H1 (cell line): ENCODE measurements around the gene GUCA1A. TPM values are rescaled to one million over a fixed set of nuclear protein-coding genes. Genes with fewer than 3 reads are reported as not detected.
A peak's percentile ranks its signal among the peaks of the same experiment; 100 is the strongest.

Experiments
- ATF3 ChIP-seq: IDR thresholded peaks from 2 replicates; pipeline ENCODE4 v1.6.1; 2011; ENCODE audit warnings: low read depth, mild to moderate bottlenecking, low read length; ENCODE audit not compliant: insufficient read depth
- BRCA1 ChIP-seq: IDR thresholded peaks from 2 replicates; pipeline ENCODE4 v1.6.1; 2012; ENCODE audit warnings: low read depth, low read length, improper control_type of control experiment
- CHD2 ChIP-seq: IDR thresholded peaks from 2 replicates; pipeline ENCODE4 v1.6.1; 2012; ENCODE audit warnings: low read length, improper control_type of control experiment
- KDM4A ChIP-seq: IDR thresholded peaks from one replicate; pipeline ENCODE4 v1.7.1; 2012; ENCODE audit warnings: low read depth, mild to moderate bottlenecking, moderate library complexity, low read length, inconsistent platforms; ENCODE audit not compliant: severe bottlenecking
- POLR2AphosphoS5 ChIP-seq: IDR thresholded peaks from 2 replicates; pipeline ENCODE4 v1.6.1; 2011; ENCODE audit warnings: low read depth, low read length
- USF2 ChIP-seq: IDR thresholded peaks from 2 replicates; pipeline ENCODE4 v1.6.1; 2011; ENCODE audit warnings: low read length, improper control_type of control experiment
- polyA plus RNA-seq, 7 experiments: library from polyadenylated mRNA; depleted of rRNA in 3 of 7; stranded (reverse) in 5 of 7; unstranded in 2 of 7; fragments of >200 nt in 5 of 7; fragments of 200-250 nt in 2 of 7; gene quantifications; 1 replicate in 5 of 7; 2 replicates in 1 of 7; 4 replicates in 1 of 7; pipeline versions ENCODE4 v1.2.1 to v1.2.3, GENCODE V29; 2011 to 2013; ENCODE audit warnings: missing spikeins in 2 of 7, mixed read lengths in 2 of 7
- total RNA-seq: library from RNA; stranded (reverse); fragmentation: NEBNext Ultra II Directional; extraction: Animal tissue kit (Norgen Biotek cat#: 25700); gene quantifications from 2 replicates; pipeline ENCODE4 v1.2.1, GENCODE V29; 2021

Gene GUCA1A
- total and polyA plus RNA-seq, 2 of the 8 experiments (the other 6 are each of a cell fraction or from before 2014, with no cell fraction given), result 4.6 to 24.6 TPM

- TF ChIP-seq POLR2AphosphoS5 (peak; percentile 49), KDM4A (peak; percentile 25), CHD2 (no peak), ATF3 (no peak), BRCA1 (no peak), USF2 (no peak)
Measured at GRCh38 chr6:42136508-42137193, 36.5 kb upstream of the GUCA1A start (continued).
